HepG2 (cell line): Measurements from ENCODE around the gene WWC2. TPM values are rescaled to one million over a fixed set of nuclear protein-coding genes. Genes with fewer than 3 reads are reported as not detected.

Experiments used
- ATAC-seq: fragments of 200-7000 bp; cut with Tn5 transposase; 3 replicates; pipeline ENCODE4 v1.9.1; 2020; ENCODE audit warnings: mild to moderate bottlenecking, moderate library complexity
- BruUV-seq: library from RNA; stranded (reverse); fragments of 400-500 nt; replicated peaks from 2 replicates; lab custom pipeline; 2021; lab: Mats Ljungman, UMichigan
- CTCF ChIA-PET: fragments of 300-600 bp; formaldehyde crosslinking; extraction: SDS; loops from one replicate; lab custom pipeline; 2021; ENCODE audit warnings: low total read pairs, inconsistent platforms, low intra/inter-chr PET ratio; lab: Yijun Ruan, JAX
- POLR2A ChIA-PET: fragments of 350-600 bp; sonication (Branson Sonifier 250); formaldehyde crosslinking; loops from one replicate; lab custom pipeline; 2020; ENCODE audit warnings: antibody characterized with exemption, inconsistent platforms; lab: Yijun Ruan, JAX
- DNase-seq: peaks from one replicate; pipeline ENCODE4 v3.0.0-alpha.2; 2015; ENCODE audit warnings: low spot score
- FAIRE-seq: peaks from 3 replicates; lab custom pipeline; 2011; peaks lifted over from hg19 to GRCh38; lab: Jason Lieb, UNC
- H2AFZ ChIP-seq: one replicate; pipeline ENCODE4 v1.6.1; 2011; ENCODE audit warnings: low read length, inconsistent platforms
- H3K27ac ChIP-seq: fragments of 300-600 bp; 3 replicates; pipeline ENCODE4 v1.8.0; 2011; ENCODE audit warnings: mixed run types, mild to moderate bottlenecking, mixed read lengths, low read length, inconsistent platforms; ENCODE audit not compliant: insufficient read depth; ENCODE audit errors: extremely low read length
- H3K27me3 ChIP-seq, 2 experiments: fragments of 200-600 bp in 1 of 2; 2 replicates in 1 of 2; 3 replicates in 1 of 2; pipeline versions ENCODE4 v1.6.0 to v1.8.0; 2011; ENCODE audit warnings: low read length in 2 of 2, mild to moderate bottlenecking in 2 of 2, moderate library complexity in 2 of 2, inconsistent platforms in 1 of 2; ENCODE audit not compliant: insufficient read depth in 2 of 2, control insufficient read depth in 1 of 2
- H3K36me3 ChIP-seq, 2 experiments: fragments of 200-600 bp in 1 of 2; replicated peaks in 1 of 2; 2 replicates in 1 of 2; 3 replicates in 1 of 2; pipeline versions ENCODE4 v1.5.1 to v1.8.0; 2011; ENCODE audit warnings: low read length in 2 of 2, inconsistent platforms in 1 of 2; ENCODE audit not compliant: insufficient read depth in 2 of 2, control insufficient read depth in 1 of 2
- H3K4me1 ChIP-seq: 2 replicates; pipeline ENCODE4 v1.5.1; 2012; ENCODE audit warnings: low read length, inconsistent platforms; ENCODE audit not compliant: insufficient read depth
- H3K4me2 ChIP-seq: 2 replicates; pipeline ENCODE4 v1.6.0; 2011; ENCODE audit warnings: low read depth, low read length, inconsistent platforms
- H3K4me3 ChIP-seq, 3 experiments: fragments of 200-600 bp in 1 of 3; sonication (generic), shearing (Covaris generic) in 1 of 3; replicated peaks in 1 of 3; 2 replicates each; pipeline ENCODE4 v1.5.1; 2011 to 2016; ENCODE audit warnings: low read length in 3 of 3, inconsistent platforms in 2 of 3, low read depth in 2 of 3, mild to moderate bottlenecking in 2 of 3, control low read depth in 1 of 3, mixed read lengths in 1 of 3; ENCODE audit not compliant: insufficient read depth in 1 of 3
- H3K79me2 ChIP-seq: one replicate; pipeline ENCODE4 v1.6.1; 2011; ENCODE audit warnings: low read length, inconsistent platforms; ENCODE audit not compliant: insufficient read depth
- H3K9ac ChIP-seq: 2 replicates; pipeline ENCODE4 v1.6.0; 2011; ENCODE audit warnings: mild to moderate bottlenecking, low read depth, low read length, inconsistent platforms; ENCODE audit not compliant: insufficient read depth
- H3K9me3 ChIP-seq: 2 replicates; pipeline ENCODE4 v1.5.1; 2012; ENCODE audit warnings: mild to moderate bottlenecking, low read length
- H4K20me1 ChIP-seq: 2 replicates; pipeline ENCODE4 v1.6.0; 2011; ENCODE audit warnings: inconsistent platforms, mild to moderate bottlenecking, low read length, moderate library complexity; ENCODE audit not compliant: insufficient read depth
- TCF7L2 ChIP-seq: IDR thresholded peaks from 2 replicates; pipeline ENCODE4 v1.6.1; 2011; ENCODE audit warnings: mild to moderate bottlenecking, low read depth, low read length, moderate library complexity
- WGBS: methylation state at CpG from one replicate; pipeline ENCODE4 v1.1.6; 2017; ENCODE audit warnings: low lambda C conversion rate; 5-methylcytosine and 5-hydroxymethylcytosine counted together
- in situ Hi-C: cut with HindIII; loops from 2 replicates; pipeline ENCODE4 v1.10.0; 2017; ENCODE audit warnings: low pct_unique_long_range_greater_than_20kb; ENCODE audit not compliant: extremely low pct_ligation_motif_present
- intact Hi-C: fragments of 100-400 bp; cut with micrococcal nuclease; formaldehyde crosslinking; loops from one replicate; pipeline ENCODE4 v1.10.0; 2022; ENCODE audit not compliant: unreplicated experiment
- polyA plus RNA-seq, 8 experiments: library from polyadenylated mRNA; depleted of rRNA in 3 of 8; stranded (reverse) in 7 of 8; unstranded in 1 of 8; fragments of >200 nt; fragmentation: Illumina TruSeq in 4 of 8; extraction: Trizol in 4 of 8; gene quantifications; 2 replicates each; pipeline versions ENCODE4 v1.2.1 to v1.2.3, GENCODE V29; 2011 to 2016; ENCODE audit warnings: low read depth in 4 of 8, missing spikeins in 1 of 8, mixed read lengths in 1 of 8; ENCODE audit not compliant: insufficient read depth in 1 of 8
- total RNA-seq, 5 experiments: library from RNA; depleted of rRNA; stranded (reverse); fragments of >200 nt; fragmentation: Illumina TruSeq; extraction: Trizol; gene quantifications; 2 replicates each; pipeline ENCODE4 v1.2.3, GENCODE V29; 2016; ENCODE audit warnings: low read depth in 1 of 5
- TF ChIP-seq, protein P1 (sequence below), 2 experiments: fragments of 450-650 bp in 1 of 2; sonication (generic) in 1 of 2; formaldehyde crosslinking in 1 of 2; IDR thresholded peaks; 2 replicates each; pipeline versions ENCODE4 v1.6.1 to v1.8.0; 2016 to 2022; ENCODE audit warnings: antibody characterized with exemption in 1 of 2, mild to moderate bottlenecking in 1 of 2, missing genetic modification reagents in 1 of 2

WWC2 gene
- total and polyA plus RNA-seq, 2 of the 13 experiments (the other 11 are each of a cell fraction or from before 2014, with no cell fraction given) = 40.0 to 50.1 TPM

DNA sequence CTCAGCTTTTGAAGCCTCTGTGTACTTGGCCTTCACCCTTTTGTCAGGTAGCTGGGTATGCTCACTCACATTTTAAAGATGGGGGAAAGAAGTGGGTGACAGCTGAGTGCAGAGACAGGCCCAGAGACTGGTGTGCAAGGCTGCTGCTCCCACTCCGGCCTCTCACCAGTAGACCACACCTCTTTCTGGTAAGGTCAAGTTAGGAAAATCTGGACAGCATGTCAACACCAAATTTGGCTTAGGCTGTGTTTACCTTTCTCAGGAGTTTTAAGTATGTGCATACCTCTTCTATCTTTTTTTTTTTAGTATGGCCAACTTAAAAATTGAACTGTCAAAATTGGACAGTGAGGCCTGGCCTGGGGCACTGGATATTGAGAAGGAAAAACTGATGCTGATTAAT is 154.4 kb downstream of the WWC2 start:
- DNase-seq = no peak
- no peak overlapping the region for H3K9ac ChIP-seq
- ChIA-PET POLR2A (no interaction called here), CTCF (no interaction called here)
- BruUV-seq = no TSS peak
- H3K36me3 ChIP-seq = peaks cover 32 to 82% of the 10 kb centered on the region in 2 experiments
- H3K4me2 ChIP-seq = no peak overlapping the region
- H3K4me3 ChIP-seq = no peak overlapping the region
- no peaks in the 10 kb centered on the region for H3K9me3 ChIP-seq
- no peak for TF ChIP-seq TCF7L2
- TF ChIP-seq, protein P1, sequence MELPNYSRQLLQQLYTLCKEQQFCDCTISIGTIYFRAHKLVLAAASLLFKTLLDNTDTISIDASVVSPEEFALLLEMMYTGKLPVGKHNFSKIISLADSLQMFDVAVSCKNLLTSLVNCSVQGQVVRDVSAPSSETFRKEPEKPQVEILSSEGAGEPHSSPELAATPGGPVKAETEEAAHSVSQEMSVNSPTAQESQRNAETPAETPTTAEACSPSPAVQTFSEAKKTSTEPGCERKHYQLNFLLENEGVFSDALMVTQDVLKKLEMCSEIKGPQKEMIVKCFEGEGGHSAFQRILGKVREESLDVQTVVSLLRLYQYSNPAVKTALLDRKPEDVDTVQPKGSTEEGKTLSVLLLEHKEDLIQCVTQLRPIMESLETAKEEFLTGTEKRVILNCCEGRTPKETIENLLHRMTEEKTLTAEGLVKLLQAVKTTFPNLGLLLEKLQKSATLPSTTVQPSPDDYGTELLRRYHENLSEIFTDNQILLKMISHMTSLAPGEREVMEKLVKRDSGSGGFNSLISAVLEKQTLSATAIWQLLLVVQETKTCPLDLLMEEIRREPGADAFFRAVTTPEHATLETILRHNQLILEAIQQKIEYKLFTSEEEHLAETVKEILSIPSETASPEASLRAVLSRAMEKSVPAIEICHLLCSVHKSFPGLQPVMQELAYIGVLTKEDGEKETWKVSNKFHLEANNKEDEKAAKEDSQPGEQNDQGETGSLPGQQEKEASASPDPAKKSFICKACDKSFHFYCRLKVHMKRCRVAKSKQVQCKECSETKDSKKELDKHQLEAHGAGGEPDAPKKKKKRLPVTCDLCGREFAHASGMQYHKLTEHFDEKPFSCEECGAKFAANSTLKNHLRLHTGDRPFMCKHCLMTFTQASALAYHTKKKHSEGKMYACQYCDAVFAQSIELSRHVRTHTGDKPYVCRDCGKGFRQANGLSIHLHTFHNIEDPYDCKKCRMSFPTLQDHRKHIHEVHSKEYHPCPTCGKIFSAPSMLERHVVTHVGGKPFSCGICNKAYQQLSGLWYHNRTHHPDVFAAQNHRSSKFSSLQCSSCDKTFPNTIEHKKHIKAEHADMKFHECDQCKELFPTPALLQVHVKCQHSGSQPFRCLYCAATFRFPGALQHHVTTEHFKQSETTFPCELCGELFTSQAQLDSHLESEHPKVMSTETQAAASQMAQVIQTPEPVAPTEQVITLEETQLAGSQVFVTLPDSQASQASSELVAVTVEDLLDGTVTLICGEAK (IDR thresholded peaks at IDR 0.05) = no peak
- TF ChIP-seq, protein P1 (CRISPR knock-in tag; IDR thresholded peaks at IDR 0.05) = no peak
- in situ Hi-C loops (no loop called here), intact Hi-C loops (no loop called here)
- H3K79me2 ChIP-seq = no peaks in the 10 kb centered on the region
- no peak overlapping the region for H3K27ac ChIP-seq
- WGBS = 82% methylated on average over 1 of the region's 1 CpG
- H3K4me1 ChIP-seq = no peaks in the 10 kb centered on the region
- no peaks in the 10 kb centered on the region for H3K27me3 ChIP-seq
- no peak for FAIRE-seq
- no peaks in the 10 kb centered on the region; the same call in 1 of the 2 replicates for H4K20me1 ChIP-seq
- no peak overlapping the region for H2AFZ ChIP-seq
- no peak for ATAC-seq
